GM21825 (cell line): Measurements from ENCODE around the gene LNX2.

Source experiments
- ATAC-seq: cut with Tn5 transposase; IDR thresholded peaks from one replicate; pipeline ENCODE4 v1.9.1; 2021; ENCODE audit warnings: mild to moderate bottlenecking, moderate library complexity; ENCODE audit not compliant: unreplicated experiment

Gene LNX2

DNA sequence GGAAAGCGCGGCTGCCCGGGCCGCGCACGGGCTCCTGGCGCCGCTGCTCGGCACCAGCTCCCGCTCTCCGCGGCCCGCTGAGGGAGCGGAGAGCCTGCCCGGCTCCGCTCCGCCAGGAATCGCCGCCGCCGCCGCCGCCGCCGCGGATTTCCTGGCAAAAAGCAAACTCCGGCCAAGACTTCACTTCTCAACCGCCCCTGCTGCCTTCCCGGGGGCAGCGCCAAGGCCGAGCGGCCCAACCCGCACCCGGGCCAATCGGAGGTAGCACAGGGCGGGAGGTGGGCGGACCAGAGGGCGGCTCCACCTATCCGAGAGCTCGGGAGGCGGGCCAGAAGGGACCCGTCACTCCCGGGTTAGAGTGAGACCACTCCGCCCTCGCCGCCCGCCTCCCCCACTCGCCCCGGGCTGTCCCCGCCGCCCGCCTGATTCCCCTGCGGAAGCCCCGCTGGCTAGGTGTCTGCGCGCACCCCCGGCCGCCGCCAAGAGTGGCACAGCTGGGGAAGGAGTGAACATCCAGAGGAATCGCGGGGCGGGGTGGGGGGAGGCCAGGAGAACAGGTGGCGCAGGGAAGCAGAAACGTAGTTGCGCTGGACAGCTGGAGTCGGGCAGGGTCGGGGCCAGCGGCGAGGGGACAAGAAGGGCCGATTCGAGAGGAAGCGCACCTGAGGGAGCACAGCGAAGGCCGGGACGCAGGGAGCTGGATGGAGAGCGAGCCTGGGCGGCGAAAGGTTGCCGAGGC lies at the start of gene LNX2:
Gene LNX2, minus strand, starts transcription at position 153 of the 739 bp plus-strand sequence. CDS start 38,826 bp downstream, outside the sequence.
- ATAC-seq: peak; percentile 86

DNA sequence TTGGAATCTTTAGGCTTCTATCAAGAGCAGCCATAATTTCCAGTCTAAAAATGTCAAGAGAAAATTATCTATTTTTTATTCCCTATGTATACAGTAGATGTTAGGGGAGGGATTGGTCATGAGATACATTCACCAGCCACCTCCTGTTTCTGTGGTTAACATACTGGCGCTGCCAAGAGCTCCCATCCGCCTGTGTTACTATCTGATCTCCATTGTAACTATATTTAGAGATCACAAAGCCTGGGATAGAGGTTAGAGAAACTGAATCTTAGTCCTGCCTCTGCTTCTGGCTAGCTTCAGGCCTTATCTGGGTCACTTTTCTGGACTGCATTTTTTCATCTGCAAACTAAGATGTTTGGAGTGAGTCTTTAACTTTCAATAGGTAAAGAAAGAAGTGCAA lies 47.6 kb upstream of the LNX2 start:
- ATAC-seq: no peak

GRCh38 chr13:27666951-27667350 lies 46.6 kb upstream of the LNX2 start:
- ATAC-seq: no peak

- no peak for ATAC-seq
Measured at GRCh38 chr13:27665761-27666160, 45.4 kb upstream of the LNX2 start.

- no peak for ATAC-seq
Measured at GRCh38 chr13:27665333-27665732, 45.0 kb upstream of the LNX2 start.

GRCh38 chr13:27663947-27664346 lies 43.6 kb upstream of the LNX2 start:
- no peak for ATAC-seq

GRCh38 chr13:27662738-27663470 lies 42.6 kb upstream of the LNX2 start:
- no peak for ATAC-seq

DNA sequence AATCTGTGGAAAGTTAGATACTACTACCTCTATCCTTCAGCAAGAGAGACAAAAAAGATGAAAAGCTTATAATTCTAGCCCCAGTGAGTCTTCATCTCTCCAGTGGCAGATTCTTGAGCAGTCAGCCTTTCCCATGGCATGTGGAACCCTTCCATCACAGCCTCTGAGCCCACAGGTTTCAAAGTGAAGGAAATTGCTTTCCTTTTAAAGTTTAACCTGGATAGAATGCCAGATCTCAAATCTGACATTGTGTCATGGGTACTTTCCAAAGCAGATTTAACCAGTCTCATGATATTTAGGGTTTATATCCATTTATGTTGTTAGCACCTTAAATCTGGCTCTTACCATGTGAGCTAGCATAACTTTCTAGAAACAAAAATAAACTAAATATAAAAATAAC lies 40.7 kb upstream of the LNX2 start:
- no peak for ATAC-seq

DNA sequence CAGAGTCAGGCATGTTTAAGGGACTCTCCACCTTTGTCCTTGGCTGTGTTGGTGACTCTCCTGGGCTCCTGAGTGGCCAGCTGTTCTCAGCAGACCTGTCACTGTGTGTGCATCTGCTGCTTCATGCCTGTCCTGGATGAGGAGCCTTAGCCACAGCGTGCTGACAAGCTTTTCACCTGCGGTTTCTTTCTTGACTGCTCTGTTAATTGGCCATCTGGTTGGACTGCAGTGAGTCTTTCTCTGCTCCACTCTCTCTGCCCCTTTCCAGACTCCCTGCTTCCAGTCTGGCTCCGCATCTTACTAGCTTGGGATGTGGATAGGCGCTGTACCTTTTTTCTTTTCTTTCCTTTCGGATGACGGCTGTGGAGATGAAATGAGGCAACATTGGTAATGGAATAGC lies 40.2 kb upstream of the LNX2 start:
- no peak for ATAC-seq

GRCh38 chr13:27659145-27659865 lies 39.0 kb upstream of the LNX2 start:
- no peak for ATAC-seq

- ATAC-seq: no peak
Measured at GRCh38 chr13:27658546-27658945, 38.2 kb upstream of the LNX2 start.

- ATAC-seq: no peak
Measured at GRCh38 chr13:27657724-27658123, 37.4 kb upstream of the LNX2 start.

- ATAC-seq: no peak
Measured at GRCh38 chr13:27654816-27655215, 34.5 kb upstream of the LNX2 start.

DNA sequence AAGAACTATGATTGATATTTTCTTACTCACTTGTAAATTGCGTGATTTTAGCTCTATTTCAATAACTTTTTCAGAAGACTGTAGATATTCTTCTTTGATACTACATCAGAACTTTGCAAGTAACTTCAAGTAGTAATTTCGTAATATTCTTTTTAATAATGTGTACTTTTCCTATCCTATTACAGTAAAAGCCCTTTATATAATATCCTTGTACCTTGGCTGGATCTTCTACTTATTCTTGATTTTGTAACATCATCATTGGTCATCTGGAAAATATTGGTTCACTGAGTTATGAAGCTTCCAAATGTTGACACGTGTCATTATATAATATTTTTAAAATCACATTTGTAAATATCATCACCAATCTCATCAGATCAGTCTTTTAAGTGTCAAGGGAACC lies 33.7 kb upstream of the LNX2 start:
- no peak for ATAC-seq

DNA sequence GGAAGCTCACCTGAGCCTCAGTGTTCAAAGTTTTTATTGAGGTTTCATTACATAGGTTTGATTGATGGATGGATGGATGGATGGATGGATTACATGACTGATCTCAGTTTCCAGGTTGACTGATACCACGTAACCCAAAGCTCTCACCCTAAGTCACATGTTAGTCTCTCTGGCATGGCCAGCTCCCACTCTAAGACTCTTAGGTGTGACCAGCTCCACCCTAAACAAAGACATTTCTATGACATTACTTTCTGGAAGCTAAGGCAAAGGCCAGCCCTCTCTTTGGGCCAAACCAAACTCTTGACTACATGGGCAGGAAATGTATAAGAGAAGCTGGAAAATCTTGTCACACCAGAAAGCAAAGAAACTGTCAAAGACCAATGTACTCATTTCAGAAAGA lies 30.0 kb upstream of the LNX2 start:
- no peak for ATAC-seq

DNA sequence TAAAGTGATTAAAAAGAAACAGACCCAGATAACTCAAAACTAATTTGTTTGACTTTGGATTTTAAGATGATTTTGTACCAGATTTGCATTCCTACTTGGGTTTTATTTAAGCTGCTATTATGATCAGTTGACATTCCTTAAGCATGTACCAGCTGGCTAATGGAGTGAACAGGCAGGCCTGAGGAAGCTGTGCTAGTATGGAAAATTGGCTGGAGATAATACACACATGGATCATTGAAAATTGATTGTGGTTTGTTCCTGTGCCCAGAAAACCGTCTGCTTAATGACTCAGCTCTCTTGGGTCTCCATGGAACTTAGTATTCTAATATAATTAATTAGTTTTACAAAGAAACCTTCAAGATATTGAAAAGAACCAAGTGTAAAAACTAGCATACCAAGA lies 24.0 kb upstream of the LNX2 start:
- no peak for ATAC-seq

DNA sequence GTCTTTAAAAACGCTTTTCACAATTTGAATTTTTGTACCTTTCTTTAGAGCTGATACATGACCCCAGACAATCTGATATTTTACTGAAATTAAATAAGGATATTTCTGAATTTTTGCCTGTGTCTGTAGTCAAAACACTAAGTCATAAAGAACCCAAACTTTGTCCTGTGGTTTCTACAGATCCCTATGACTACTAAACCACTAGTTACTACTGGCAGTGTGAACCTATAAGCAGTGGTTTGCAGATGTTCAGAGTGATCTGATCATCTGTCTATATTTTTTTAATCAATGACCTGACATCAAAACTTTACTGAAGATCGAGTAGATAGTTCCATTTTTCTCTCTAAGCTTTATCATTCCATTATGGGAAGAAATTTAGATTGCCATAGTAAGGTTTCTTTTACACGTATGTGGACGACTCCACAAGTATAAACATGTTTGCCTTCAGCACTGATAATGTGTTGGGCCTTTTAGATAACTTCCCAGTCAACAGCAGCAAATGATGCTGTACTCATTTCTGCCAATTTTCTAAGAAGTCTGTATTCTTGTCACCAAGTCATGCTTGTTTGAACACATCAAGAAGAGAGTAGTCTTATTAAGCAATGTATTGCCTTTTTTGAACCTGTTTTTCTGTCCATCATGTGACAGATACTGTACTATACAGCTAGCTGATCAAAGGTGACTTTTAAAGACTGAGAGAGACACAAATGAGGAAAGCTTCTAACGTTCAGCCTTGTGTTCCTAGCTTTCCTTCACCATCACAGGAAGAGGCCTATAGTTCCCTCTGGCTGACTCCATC lies 23.2 kb upstream of the LNX2 start:
- no peak for ATAC-seq

DNA sequence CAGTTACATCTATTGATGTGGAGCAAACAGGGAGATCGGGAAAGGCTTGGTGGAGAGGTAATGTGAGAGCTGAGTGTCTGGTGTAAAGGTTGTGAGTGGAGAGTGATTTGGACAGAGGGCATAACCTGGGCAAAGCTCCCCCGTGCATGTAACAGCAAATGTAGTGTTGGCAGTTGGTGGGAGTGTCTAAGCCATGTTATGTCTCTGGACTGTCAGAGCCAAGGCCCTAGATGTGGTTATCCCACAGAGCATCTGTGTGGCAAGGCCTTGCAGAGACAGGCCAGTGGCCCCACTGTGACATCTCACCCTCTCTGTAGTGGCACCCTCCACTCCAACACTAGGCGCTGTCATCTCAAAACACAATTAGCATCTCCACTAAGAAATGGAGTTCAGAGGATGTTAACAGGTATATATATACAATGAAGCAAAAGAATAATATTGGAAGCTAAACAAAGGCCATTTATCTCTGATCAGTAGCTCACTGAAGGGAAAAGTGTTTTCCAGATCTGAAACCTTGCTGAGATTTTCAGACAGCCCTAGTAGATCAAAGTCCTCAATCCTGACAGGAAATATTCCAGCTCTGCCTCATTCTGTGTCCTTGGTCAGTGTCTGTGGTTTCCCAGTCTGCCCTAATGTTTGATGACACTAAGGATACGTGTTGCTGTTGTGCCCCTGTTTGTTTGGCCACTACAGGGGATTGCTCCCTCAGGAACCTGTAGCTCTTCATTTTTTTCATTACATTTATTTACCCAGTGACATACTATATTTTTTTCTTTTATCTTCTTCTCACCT lies 21.6 kb upstream of the LNX2 start:
- ATAC-seq: no peak

GRCh38 chr13:27639186-27639585 lies 18.9 kb upstream of the LNX2 start:
- ATAC-seq: no peak

DNA sequence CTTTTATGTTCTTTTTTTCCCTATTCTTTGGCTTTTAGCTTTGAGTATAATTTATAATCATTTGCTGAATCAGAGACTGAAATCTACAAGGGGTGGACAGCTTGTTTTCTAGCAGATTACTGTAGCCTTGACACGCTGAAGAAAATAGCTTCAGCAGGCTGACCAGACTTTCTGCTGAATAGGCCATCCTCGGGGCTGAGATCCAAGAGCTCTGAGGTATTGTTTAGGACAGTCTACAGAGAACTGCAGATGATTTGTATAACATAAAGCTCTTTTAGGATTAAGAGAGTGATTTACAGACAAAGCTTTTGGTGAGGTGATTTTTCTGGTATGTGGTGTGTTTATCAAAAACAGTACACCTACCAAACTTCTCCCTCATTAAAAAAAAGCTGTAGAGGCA lies 18.2 kb upstream of the LNX2 start:
- no peak for ATAC-seq
